NK-92 (cell line): ENCODE measurements around the gene CAB39L.

ENCODE experiments used
- DNase-seq: peaks from one replicate; lab custom pipeline; 2025; ENCODE audit not compliant: unreplicated experiment; lab: John Stamatoyannopoulos, UW

The CAB39L gene

GRCh38 chr13:49443357-49443703 is 534 bp downstream of the CAB39L start:
- DNase-seq = no peak

- DNase-seq = no peak
Observed at GRCh38 chr13:49441846-49442245, 2.0 kb downstream of the CAB39L start.

- no peak for DNase-seq
Observed at GRCh38 chr13:49441312-49441711, 2.6 kb downstream of the CAB39L start.

- DNase-seq = no peak
Observed at GRCh38 chr13:49439609-49440008, 4.3 kb downstream of the CAB39L start.

GRCh38 chr13:49437705-49438104 is 6.2 kb downstream of the CAB39L start:
- DNase-seq = no peak

GRCh38 chr13:49436890-49437289 is 7.0 kb downstream of the CAB39L start:
- no peak for DNase-seq

- DNase-seq = no peak
Observed at GRCh38 chr13:49435992-49436391, 7.9 kb downstream of the CAB39L start.

GRCh38 chr13:49429121-49429520 is 14.7 kb downstream of the CAB39L start:
- no peak for DNase-seq

- DNase-seq = no peak
Observed at GRCh38 chr13:49428041-49428763, 15.7 kb downstream of the CAB39L start.

- DNase-seq = no peak
Observed at GRCh38 chr13:49424011-49424560, 19.8 kb downstream of the CAB39L start.

GRCh38 chr13:49421391-49421790 is 22.5 kb downstream of the CAB39L start:
- no peak for DNase-seq

- DNase-seq = no peak
Observed at GRCh38 chr13:49419276-49419675, 24.6 kb downstream of the CAB39L start.

- DNase-seq = no peak
Observed at GRCh38 chr13:49418206-49418605, 25.7 kb downstream of the CAB39L start.

GRCh38 chr13:49417161-49417560 is 26.7 kb downstream of the CAB39L start:
- DNase-seq = no peak

- no peak for DNase-seq
Observed at GRCh38 chr13:49412749-49413148, 31.1 kb downstream of the CAB39L start.

- no peak for DNase-seq
Observed at GRCh38 chr13:49411353-49411752, 32.5 kb downstream of the CAB39L start.

GRCh38 chr13:49410477-49410876 is 33.4 kb downstream of the CAB39L start:
- DNase-seq = no peak

- no peak for DNase-seq
Observed at GRCh38 chr13:49410006-49410405, 33.9 kb downstream of the CAB39L start.

- DNase-seq = no peak
Observed at GRCh38 chr13:49409008-49409407, 34.9 kb downstream of the CAB39L start.

- no peak for DNase-seq
Observed at GRCh38 chr13:49407936-49408335, 35.9 kb downstream of the CAB39L start.

GRCh38 chr13:49407068-49407467 is 36.8 kb downstream of the CAB39L start:
- DNase-seq = no peak

GRCh38 chr13:49404703-49405020 is 39.2 kb downstream of the CAB39L start:
- no peak for DNase-seq

GRCh38 chr13:49403996-49404702 is 39.7 kb downstream of the CAB39L start:
- DNase-seq = no peak
